Measurements from ENCODE around the gene SLC46A1.
A peak's percentile ranks its signal among the peaks of the same experiment; 100 is the strongest.

SLC46A1 gene

GRCh38 chr17:28363776-28364650 is 42.0 kb downstream of the SLC46A1 start:
- peaks cover 28% of the 10 kb centered on the region for H3K36me3 ChIP-seq (replicated peaks; ENCODE audit: low read depth, low read length)
- H3K9ac ChIP-seq (ENCODE audit: low read length), result no peak overlapping the region
- no peak overlapping the region for H3K27ac ChIP-seq (ENCODE audit: low read length)
- no peaks in the 10 kb centered on the region for H4K20me1 ChIP-seq (ENCODE audit: insufficient read depth, low read length)
- H3K9me3 ChIP-seq (ENCODE audit: insufficient read depth, low read length), result no peaks in the 10 kb centered on the region
- no peaks in the 10 kb centered on the region for H3K27me3 ChIP-seq (ENCODE audit: low read depth, low read length)
- no peak overlapping the region for H3K4me3 ChIP-seq (ENCODE audit: low read length)
- H3K4me2 ChIP-seq (ENCODE audit: low read length), result no peak overlapping the region
- TF ChIP-seq EZH2phosphoT487 (IDR thresholded peaks at IDR 0.05; ENCODE audit: low read depth), result no peak
- H3K79me2 ChIP-seq (ENCODE audit: low read length), result peaks cover 4% of the 10 kb centered on the region; the same call in 1 of the 2 replicates
- H3K4me1 ChIP-seq (ENCODE audit: low read length), result no peaks in the 10 kb centered on the region
- H2AFZ ChIP-seq (ENCODE audit: low read depth, low read length), result no peak overlapping the region

- Histone ChIP-seq H4K20me1 (ENCODE audit: insufficient read depth, low read length) (no peaks in the 10 kb centered on the region), H3K9me3 (ENCODE audit: insufficient read depth, low read length) (no peaks in the 10 kb centered on the region), H3K9ac (ENCODE audit: low read length) (no peak overlapping the region), H3K4me3 (ENCODE audit: low read length) (no peak overlapping the region), H3K36me3 (replicated peaks; ENCODE audit: low read depth, low read length) (peaks cover 29% of the 10 kb centered on the region), H2AFZ (ENCODE audit: low read depth, low read length) (no peak overlapping the region), H3K4me2 (ENCODE audit: low read length) (no peak overlapping the region), H3K27me3 (ENCODE audit: low read depth, low read length) (no peaks in the 10 kb centered on the region), H3K79me2 (ENCODE audit: low read length) (peaks cover 11% of the 10 kb centered on the region), H3K4me1 (ENCODE audit: low read length) (peaks cover 7% of the 10 kb centered on the region), H3K27ac (ENCODE audit: low read length) (no peak overlapping the region)
- no peak for TF ChIP-seq CTCF (IDR thresholded peaks at IDR 0.05; ENCODE audit: low read depth, low read length)
- no peak for TF ChIP-seq EZH2phosphoT487 (IDR thresholded peaks at IDR 0.05; ENCODE audit: low read depth)
These were observed 42.8 kb downstream of the SLC46A1 start for GRCh38 chr17:28363186-28363585.

- Histone ChIP-seq H3K36me3 (replicated peaks; ENCODE audit: low read depth, low read length) (peaks cover 44% of the 10 kb centered on the region), H4K20me1 (ENCODE audit: insufficient read depth, low read length) (no peaks in the 10 kb centered on the region), H3K4me2 (ENCODE audit: low read length) (peak overlapping the region; percentile 93), H3K27ac (ENCODE audit: low read length) (no peak overlapping the region), H3K4me3 (ENCODE audit: low read length) (peak overlapping the region; percentile 90), H3K4me1 (ENCODE audit: low read length) (peaks cover 19% of the 10 kb centered on the region), H2AFZ (ENCODE audit: low read depth, low read length) (peak overlapping the region; percentile 41; the same call in 1 of the 2 replicates), H3K79me2 (ENCODE audit: low read length) (peaks cover 37% of the 10 kb centered on the region), H3K9ac (ENCODE audit: low read length) (peak overlapping the region; percentile 94), H3K27me3 (ENCODE audit: low read depth, low read length) (no peaks in the 10 kb centered on the region), H3K9me3 (ENCODE audit: insufficient read depth, low read length) (no peaks in the 10 kb centered on the region)
- TF ChIP-seq CTCF (IDR thresholded peaks at IDR 0.05; ENCODE audit: low read depth, low read length), result no peak
- TF ChIP-seq EZH2phosphoT487 (IDR thresholded peaks at IDR 0.05; ENCODE audit: low read depth), result no peak
These were observed 48.2 kb downstream of the SLC46A1 start for GRCh38 chr17:28357901-28358197.

- Histone ChIP-seq H3K9me3 (ENCODE audit: insufficient read depth, low read length) (no peaks in the 10 kb centered on the region), H3K27me3 (ENCODE audit: low read depth, low read length) (no peaks in the 10 kb centered on the region), H4K20me1 (ENCODE audit: insufficient read depth, low read length) (no peaks in the 10 kb centered on the region), H3K4me3 (ENCODE audit: low read length) (peak within 1 kb of the TSS; percentile 90), H3K27ac (ENCODE audit: low read length) (peak within 1 kb of the TSS; percentile 36; the same call in 1 of the 2 replicates), H3K36me3 (replicated peaks; ENCODE audit: low read depth, low read length) (peaks cover 46% of the 10 kb centered on the region), H3K79me2 (ENCODE audit: low read length) (peaks cover 37% of the 10 kb centered on the region), H3K4me2 (ENCODE audit: low read length) (peak within 1 kb of the TSS; percentile 97), H3K9ac (ENCODE audit: low read length) (peak within 1 kb of the TSS; percentile 94), H2AFZ (ENCODE audit: low read depth, low read length) (peak within 1 kb of the TSS; percentile 51; the same call in 1 of the 2 replicates), H3K4me1 (ENCODE audit: low read length) (peaks cover 19% of the 10 kb centered on the region)
- no peak for TF ChIP-seq EZH2phosphoT487 (IDR thresholded peaks at IDR 0.05; ENCODE audit: low read depth)
- no peak for TF ChIP-seq CTCF (IDR thresholded peaks at IDR 0.05; ENCODE audit: low read depth, low read length)
These were observed 48.7 kb downstream of the SLC46A1 start, which contains the start of gene POLDIP2 for GRCh38 chr17:28357061-28357900. TSS of gene POLDIP2 (minus strand) at chr17:28357527. CDS start at chr17:28357448, 79 bp downstream.
